Measurements from ENCODE around the gene PRICKLE1.

DNA sequence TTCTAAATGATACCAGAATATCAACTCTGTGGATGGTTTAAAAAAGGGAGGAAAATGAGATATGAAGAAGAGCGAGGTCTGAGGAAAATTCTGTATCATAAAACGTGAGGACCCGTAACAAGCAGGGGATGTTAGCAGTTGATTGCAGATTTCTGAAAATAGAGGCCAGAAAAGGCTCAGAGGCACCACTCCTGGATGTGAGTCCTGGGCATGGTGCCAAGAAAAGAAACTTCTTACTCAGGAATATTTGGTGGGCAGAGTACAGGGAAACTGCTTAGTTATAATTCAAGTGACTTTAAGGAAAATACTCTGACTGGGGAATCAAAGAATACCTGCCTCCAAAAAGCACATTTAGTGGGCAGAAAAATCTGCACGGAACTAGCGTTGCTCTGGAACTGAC lies 85.5 kb downstream of the PRICKLE1 start:
- TF ChIP-seq GATA2 (IDR thresholded peaks at IDR 0.05; ENCODE audit: low read depth, low read length) (no peak), GATA3 (IDR thresholded peaks at IDR 0.05; ENCODE audit: low read depth, low read length) (no peak)

All from SH-SY5Y (cell line).